K562 (cell line): Measurements from ENCODE around the gene PPP1R13B.

Experiments
- BRCA1 ChIP-seq, 2 experiments: fragments of 450-650 bp in 1 of 2; sonication (generic) in 1 of 2; formaldehyde crosslinking in 1 of 2; IDR thresholded peaks; 2 replicates each; pipeline versions ENCODE4 v1.5.0 to v1.6.1; 2017 to 2020; ENCODE audit warnings: mild to moderate bottlenecking in 1 of 2, missing genetic modification reagents in 1 of 2
- CBX5 ChIP-seq: IDR thresholded peaks from 2 replicates; pipeline ENCODE4 v1.6.1; 2014; ENCODE audit warnings: low read depth, borderline replicate concordance
- CEBPG ChIP-seq, 3 experiments: fragments of 200-800 bp in 1 of 3; sonication (Bioruptor generic) in 1 of 3; sonication (generic) in 1 of 3; formaldehyde crosslinking in 1 of 3; IDR thresholded peaks in 2 of 3; conservative IDR thresholded peaks in 1 of 3; 2 replicates each; pipeline versions ENCODE4 v1.6.1 to v1.8.0; 2016 to 2022; ENCODE audit warnings: missing compliant biosample characterization in 2 of 3, missing genetic modification characterization in 2 of 3, mild to moderate bottlenecking in 1 of 3, missing genetic modification reagents in 1 of 3
- CTCF ChIP-seq, 3 experiments: IDR thresholded peaks in 2 of 3; conservative IDR thresholded peaks in 1 of 3; 2 replicates each; pipeline ENCODE4 v1.5.1; 2011 to 2012; ENCODE audit warnings: low read length in 3 of 3, mild to moderate bottlenecking in 3 of 3, control low read depth in 2 of 3, improper control_type of control experiment in 1 of 3, inconsistent platforms in 1 of 3, low read depth in 1 of 3, mixed read lengths in 1 of 3, moderate library complexity in 1 of 3; ENCODE audit not compliant: insufficient read depth in 2 of 3
- HNRNPLL ChIP-seq: fragments of 200-400 bp; formaldehyde crosslinking; IDR thresholded peaks from 2 replicates; pipeline ENCODE4 v1.6.1; 2017; ENCODE audit warnings: low read length, low read depth, mild to moderate bottlenecking; ENCODE audit not compliant: poor library complexity, severe bottlenecking
- JUND ChIP-seq, 2 experiments: IDR thresholded peaks; 2 replicates in 1 of 2; 3 replicates in 1 of 2; pipeline ENCODE4 v1.6.1; 2011; ENCODE audit warnings: borderline replicate concordance in 2 of 2, low read depth in 2 of 2, low read length in 2 of 2, improper control_type of control experiment in 1 of 2, missing biosample characterization in 1 of 2, missing genetic modification characterization in 1 of 2, missing genetic modification reagents in 1 of 2
- MAFK ChIP-seq: IDR thresholded peaks from 2 replicates; pipeline ENCODE4 v1.6.1; 2011; ENCODE audit warnings: low read length, improper control_type of control experiment
- MAX ChIP-seq: sonication (generic); formaldehyde crosslinking; IDR thresholded peaks from 2 replicates; pipeline ENCODE4 v1.9.0; 2022; ENCODE audit warnings: mild to moderate bottlenecking, missing genetic modification reagents
- NR2C2 ChIP-seq, 2 experiments: fragments of 200-800 bp in 1 of 2; sonication (Bioruptor generic) in 1 of 2; sonication (generic) in 1 of 2; formaldehyde crosslinking in 1 of 2; IDR thresholded peaks; 2 replicates each; pipeline versions ENCODE4 v1.6.1 to v1.8.0; 2016 to 2022; ENCODE audit warnings: mild to moderate bottlenecking in 1 of 2, missing compliant biosample characterization in 1 of 2, missing genetic modification characterization in 1 of 2, missing genetic modification reagents in 1 of 2
- POLR2A ChIP-seq: fragments of 450-650 bp; conservative IDR thresholded peaks from 2 replicates; pipeline ENCODE4 v1.6.1; 2016
- TRIM24 ChIP-seq, 2 experiments: fragments of 450-650 bp; IDR thresholded peaks; 2 replicates each; pipeline ENCODE4 v1.6.1; 2016
- YY1 ChIP-seq, 3 experiments: IDR thresholded peaks; 2 replicates each; pipeline ENCODE4 v1.6.1; 2011; ENCODE audit warnings: low read length in 2 of 3, mild to moderate bottlenecking in 2 of 3, moderate library complexity in 2 of 3, borderline replicate concordance in 1 of 3, control low read depth in 1 of 3, low read depth in 1 of 3; ENCODE audit not compliant: insufficient read depth in 3 of 3, insufficient replicate concordance in 2 of 3, control insufficient read depth in 1 of 3, insufficient read length in 1 of 3; ENCODE audit errors: extremely low read depth in 1 of 3
- ZNF274 ChIP-seq: IDR thresholded peaks from 2 replicates; pipeline ENCODE4 v1.6.1; 2011; ENCODE audit warnings: low read depth, mild to moderate bottlenecking, low read length, moderate library complexity, borderline replicate concordance
- TF ChIP-seq, protein P1 (sequence below): sonication (generic); formaldehyde crosslinking; IDR thresholded peaks from 2 replicates; pipeline ENCODE4 v1.8.0; 2022; ENCODE audit warnings: missing genetic modification reagents, mild to moderate bottlenecking, moderate library complexity, borderline replicate concordance

DNA sequence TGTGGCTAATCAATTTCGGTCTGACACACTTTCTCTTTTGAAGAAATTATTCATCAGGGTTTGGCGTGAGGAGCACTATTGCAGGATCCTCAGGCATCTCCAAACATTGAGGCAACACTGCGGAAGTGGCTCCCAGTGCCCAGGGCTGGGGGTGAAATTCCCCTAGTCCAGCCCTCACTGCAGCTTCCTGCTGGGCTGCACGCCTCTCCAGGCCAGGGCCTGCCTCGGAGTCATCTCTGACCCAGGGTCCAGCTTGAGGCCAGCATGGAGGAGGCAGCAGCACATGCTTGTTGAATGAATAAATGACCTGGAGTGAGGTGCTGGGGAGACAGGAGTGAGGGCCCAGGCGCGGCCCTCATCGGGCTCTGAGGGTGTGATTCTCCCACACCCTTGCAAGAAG lies 44.9 kb upstream of the PPP1R13B start:
- no peak for TF ChIP-seq POLR2A
- no peak for TF ChIP-seq BRCA1 (IDR thresholded peaks at IDR 0.05)
- TF ChIP-seq BRCA1 (CRISPR knock-in tag; IDR thresholded peaks at IDR 0.05), result no peak
- TF ChIP-seq NR2C2 (CRISPR knock-in tag; IDR thresholded peaks at IDR 0.05), result no peak
- no peak for TF ChIP-seq NR2C2 (tag; IDR thresholded peaks at IDR 0.05)
- TF ChIP-seq JUND (IDR thresholded peaks at IDR 0.05; ENCODE audit: borderline replicate concordance, low read depth, low read length), result no peak
- no peak for TF ChIP-seq JUND (tag; IDR thresholded peaks at IDR 0.05; ENCODE audit: borderline replicate concordance, low read depth, low read length)
- TF ChIP-seq ZNF274, result no peak
- no peak for TF ChIP-seq MAX (CRISPR knock-in tag)
- TF ChIP-seq, protein P1, sequence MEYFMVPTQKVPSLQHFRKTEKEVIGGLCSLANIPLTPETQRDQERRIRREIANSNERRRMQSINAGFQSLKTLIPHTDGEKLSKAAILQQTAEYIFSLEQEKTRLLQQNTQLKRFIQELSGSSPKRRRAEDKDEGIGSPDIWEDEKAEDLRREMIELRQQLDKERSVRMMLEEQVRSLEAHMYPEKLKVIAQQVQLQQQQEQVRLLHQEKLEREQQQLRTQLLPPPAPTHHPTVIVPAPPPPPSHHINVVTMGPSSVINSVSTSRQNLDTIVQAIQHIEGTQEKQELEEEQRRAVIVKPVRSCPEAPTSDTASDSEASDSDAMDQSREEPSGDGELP (CRISPR knock-in tag), result no peak
- TF ChIP-seq CTCF (IDR thresholded peaks at IDR 0.05 in 2 of 3, conservative IDR thresholded peaks at IDR 0.05 in 1 of 3; ENCODE audit: insufficient read depth in 2 of 3, low read depth in 1 of 3, low read length in 3 of 3), result no peak
- no peak for TF ChIP-seq YY1 (IDR thresholded peaks at IDR 0.05; ENCODE audit: borderline replicate concordance in 1 of 3, control insufficient read depth in 1 of 3, extremely low read depth in 1 of 3, insufficient read depth in 3 of 3, insufficient read length in 1 of 3, insufficient replicate concordance in 2 of 3, low read depth in 1 of 3, low read length in 2 of 3)
- TF ChIP-seq MAFK, result no peak
- TF ChIP-seq CEBPG (CRISPR knock-in tag; IDR thresholded peaks at IDR 0.05), result no peak
- TF ChIP-seq CEBPG (tag; conservative IDR thresholded peaks at IDR 0.05 in 1 of 2, IDR thresholded peaks at IDR 0.05 in 1 of 2), result no peak
- TF ChIP-seq CBX5, result no peak
- no peak for TF ChIP-seq HNRNPLL
- no peak for TF ChIP-seq TRIM24 (IDR thresholded peaks at IDR 0.05)
